Endothelial cell of umbilical vein (primary cell): ENCODE results near the gene OPCML.

Experiments used
- POLR2A ChIP-seq: IDR thresholded peaks from 2 replicates; pipeline ENCODE4 v1.6.1; 2012; ENCODE audit warnings: low read depth, mild to moderate bottlenecking, control low read depth, low read length
- POLR2AphosphoS5 ChIP-seq: IDR thresholded peaks from 2 replicates; pipeline ENCODE4 v1.6.1; 2012; ENCODE audit warnings: low read depth, mild to moderate bottlenecking, control low read depth, low read length, moderate library complexity; ENCODE audit not compliant: insufficient read depth

DNA sequence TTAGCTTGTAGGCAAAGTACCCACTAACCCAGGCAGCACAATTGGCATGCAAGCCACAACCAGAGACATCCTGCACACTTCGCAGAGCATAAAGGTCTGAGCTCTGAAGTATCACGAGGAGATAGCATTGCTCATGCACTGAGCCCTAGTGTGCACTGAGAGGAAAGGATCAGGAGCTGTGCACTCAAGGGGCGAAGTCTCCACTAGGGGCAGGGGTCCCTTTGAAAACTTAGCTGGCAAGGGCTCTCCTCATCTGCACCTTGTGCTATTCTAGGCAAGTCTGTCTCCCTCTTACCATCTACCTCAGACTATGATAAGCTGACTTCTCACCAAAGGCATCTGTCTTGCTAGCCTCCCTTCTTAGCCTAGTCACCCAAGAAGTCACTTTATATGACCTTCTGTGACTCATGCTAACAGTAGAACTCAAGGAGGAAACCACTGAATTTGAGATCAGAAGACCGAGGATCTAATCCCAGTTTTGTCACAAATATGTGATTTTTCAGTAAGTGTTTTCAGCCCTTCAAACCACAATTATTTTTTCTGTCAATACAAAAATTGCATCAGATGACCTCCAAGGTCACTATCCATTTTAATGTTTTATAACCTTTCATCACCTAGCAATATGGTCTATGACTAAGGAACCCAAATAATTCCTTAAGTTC lies 1083.8 kb downstream of the OPCML start:
- TF ChIP-seq POLR2A, result no peak
- no peak for TF ChIP-seq POLR2AphosphoS5
